Measurements from ENCODE around the gene CDC42BPA. TPM values are rescaled to one million over a fixed set of nuclear protein-coding genes. Genes with fewer than 3 reads are reported as not detected.

The CDC42BPA gene
- total and polyA plus RNA-seq, 2 donors from 2014 or later = 11.2 to 60.7 TPM

DNA sequence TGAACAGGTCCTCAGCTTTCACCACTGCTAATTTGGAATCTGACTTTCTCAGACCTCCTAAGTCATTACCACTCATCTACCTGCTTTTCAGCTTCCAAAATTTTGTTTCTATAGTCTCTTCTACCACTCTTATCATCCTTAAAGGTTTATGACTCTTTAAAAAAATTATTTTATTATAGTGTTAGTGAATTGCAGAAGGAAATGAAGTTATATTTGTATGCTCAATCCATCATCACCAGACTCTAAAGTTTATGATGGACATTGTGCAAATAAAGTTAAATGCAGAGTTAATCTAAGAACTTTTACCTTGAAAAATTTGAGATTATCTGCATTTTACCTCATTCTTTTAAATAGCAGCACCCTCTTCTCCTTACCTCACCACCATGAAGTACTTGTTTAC is 14.6 kb downstream of the CDC42BPA start:
- peaks cover 0 to under 1% (median 0%) of the 10 kb centered on the region in 3 donors for H3K4me1 ChIP-seq (ENCODE audit: control insufficient read depth in 2 of 3, insufficient read depth in 2 of 3, low read depth in 1 of 3, low read length in 3 of 3)
- intact Hi-C loops (cut with DNase I) = no loop called here
- no peak overlapping the region for H3K27ac ChIP-seq (ENCODE audit: low read depth in 2 of 2, low read length in 2 of 2)
- FAIRE-seq = no peak
- DNase-seq = no peak
- H3K9ac ChIP-seq (ENCODE audit: low read length in 3 of 3) = no peak overlapping the region
- no peaks in the 10 kb centered on the region for H3K36me3 ChIP-seq (ENCODE audit: control insufficient read depth in 2 of 3, insufficient read depth in 3 of 3, low read length in 3 of 3)
- no peaks in the 10 kb centered on the region for H3K9me3 ChIP-seq (ENCODE audit: control insufficient read depth in 2 of 3, insufficient read depth in 1 of 3, low read length in 3 of 3)
- TF ChIP-seq, protein P1, sequence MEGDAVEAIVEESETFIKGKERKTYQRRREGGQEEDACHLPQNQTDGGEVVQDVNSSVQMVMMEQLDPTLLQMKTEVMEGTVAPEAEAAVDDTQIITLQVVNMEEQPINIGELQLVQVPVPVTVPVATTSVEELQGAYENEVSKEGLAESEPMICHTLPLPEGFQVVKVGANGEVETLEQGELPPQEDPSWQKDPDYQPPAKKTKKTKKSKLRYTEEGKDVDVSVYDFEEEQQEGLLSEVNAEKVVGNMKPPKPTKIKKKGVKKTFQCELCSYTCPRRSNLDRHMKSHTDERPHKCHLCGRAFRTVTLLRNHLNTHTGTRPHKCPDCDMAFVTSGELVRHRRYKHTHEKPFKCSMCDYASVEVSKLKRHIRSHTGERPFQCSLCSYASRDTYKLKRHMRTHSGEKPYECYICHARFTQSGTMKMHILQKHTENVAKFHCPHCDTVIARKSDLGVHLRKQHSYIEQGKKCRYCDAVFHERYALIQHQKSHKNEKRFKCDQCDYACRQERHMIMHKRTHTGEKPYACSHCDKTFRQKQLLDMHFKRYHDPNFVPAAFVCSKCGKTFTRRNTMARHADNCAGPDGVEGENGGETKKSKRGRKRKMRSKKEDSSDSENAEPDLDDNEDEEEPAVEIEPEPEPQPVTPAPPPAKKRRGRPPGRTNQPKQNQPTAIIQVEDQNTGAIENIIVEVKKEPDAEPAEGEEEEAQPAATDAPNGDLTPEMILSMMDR (IDR thresholded peaks at IDR 0.05; ENCODE audit: borderline replicate concordance, extremely low read depth, insufficient read depth) = no peak
- H3K27me3 ChIP-seq (ENCODE audit: control insufficient read depth, insufficient read depth, low read length) = no peaks in the 10 kb centered on the region
- no peak overlapping the region for H3K4me3 ChIP-seq (ENCODE audit: low read length in 3 of 3)

DNA sequence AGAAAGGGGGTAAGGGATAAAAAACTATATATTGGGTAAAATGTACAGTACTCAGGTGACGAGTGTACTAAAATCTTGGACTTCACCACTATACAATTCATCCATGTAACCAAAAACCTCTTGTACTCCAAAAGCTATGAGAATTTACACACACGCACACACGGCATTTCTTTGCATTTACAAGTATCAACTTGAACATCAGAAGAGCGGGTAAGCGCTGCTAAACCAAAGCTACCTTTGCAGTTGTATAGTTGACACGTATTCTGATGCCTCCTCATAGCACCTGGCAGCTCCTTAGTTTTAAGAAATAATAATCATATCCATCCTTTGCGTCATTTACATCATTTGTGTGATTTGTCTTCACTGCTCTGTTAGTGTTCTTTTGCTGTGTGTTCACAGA is 17.6 kb downstream of the CDC42BPA start:
- H3K9ac ChIP-seq (ENCODE audit: low read length in 3 of 3) = no peak overlapping the region
- no peaks in the 10 kb centered on the region for H3K4me1 ChIP-seq (ENCODE audit: control insufficient read depth in 2 of 3, insufficient read depth in 2 of 3, low read depth in 1 of 3, low read length in 3 of 3)
- H3K9me3 ChIP-seq (ENCODE audit: control insufficient read depth in 2 of 3, insufficient read depth in 1 of 3, low read length in 3 of 3) = no peaks in the 10 kb centered on the region
- no peaks in the 10 kb centered on the region for H3K27me3 ChIP-seq (ENCODE audit: control insufficient read depth, insufficient read depth, low read length)
- TF ChIP-seq, protein P1 (IDR thresholded peaks at IDR 0.05; ENCODE audit: borderline replicate concordance, extremely low read depth, insufficient read depth) = no peak
- intact Hi-C loops (cut with DNase I) = no loop called here
- no peak overlapping the region for H3K4me3 ChIP-seq (ENCODE audit: low read length in 3 of 3)
- H3K27ac ChIP-seq (ENCODE audit: low read depth in 2 of 2, low read length in 2 of 2) = no peak overlapping the region
- H3K36me3 ChIP-seq (ENCODE audit: control insufficient read depth in 2 of 3, insufficient read depth in 3 of 3, low read length in 3 of 3) = no peaks in the 10 kb centered on the region
- no peak for FAIRE-seq
- DNase-seq = no peak

DNA sequence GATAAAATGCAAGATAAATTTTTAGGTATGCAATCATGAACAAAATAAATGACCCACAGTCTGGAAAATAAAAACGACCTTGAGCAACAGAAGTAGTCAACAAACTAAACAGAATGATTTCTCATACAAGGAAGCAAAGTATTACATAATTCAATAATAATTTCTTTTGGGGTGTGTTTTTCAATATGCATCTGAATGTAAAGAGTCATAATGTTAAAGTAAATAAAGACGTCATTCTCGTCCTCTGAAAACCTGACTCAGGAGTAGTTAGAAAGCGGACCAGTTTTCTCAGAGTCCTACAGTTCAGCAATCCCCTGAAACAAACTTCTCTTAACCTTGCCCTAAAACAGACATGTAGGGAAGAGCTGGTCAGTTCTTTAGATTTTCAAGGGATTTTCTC is 18.6 kb downstream of the CDC42BPA start:
- Histone ChIP-seq H3K4me1 (ENCODE audit: control insufficient read depth in 2 of 3, insufficient read depth in 2 of 3, low read depth in 1 of 3, low read length in 3 of 3) (no peaks in the 10 kb centered on the region), H3K36me3 (ENCODE audit: control insufficient read depth in 2 of 3, insufficient read depth in 3 of 3, low read length in 3 of 3) (no peaks in the 10 kb centered on the region), H3K27ac (ENCODE audit: low read depth in 2 of 2, low read length in 2 of 2) (peak overlapping the region in 1 of 2 donors; percentile 8), H3K9me3 (ENCODE audit: control insufficient read depth in 2 of 3, insufficient read depth in 1 of 3, low read length in 3 of 3) (no peaks in the 10 kb centered on the region), H3K9ac (ENCODE audit: low read length in 3 of 3) (no peak overlapping the region), H3K4me3 (ENCODE audit: low read length in 3 of 3) (no peak overlapping the region), H3K27me3 (ENCODE audit: control insufficient read depth, insufficient read depth, low read length) (no peaks in the 10 kb centered on the region)
- intact Hi-C loops (cut with DNase I) = no loop called here
- FAIRE-seq (no peak), DNase-seq (no peak)
- TF ChIP-seq, protein P1 (IDR thresholded peaks at IDR 0.05; ENCODE audit: borderline replicate concordance, extremely low read depth, insufficient read depth) = no peak

DNA sequence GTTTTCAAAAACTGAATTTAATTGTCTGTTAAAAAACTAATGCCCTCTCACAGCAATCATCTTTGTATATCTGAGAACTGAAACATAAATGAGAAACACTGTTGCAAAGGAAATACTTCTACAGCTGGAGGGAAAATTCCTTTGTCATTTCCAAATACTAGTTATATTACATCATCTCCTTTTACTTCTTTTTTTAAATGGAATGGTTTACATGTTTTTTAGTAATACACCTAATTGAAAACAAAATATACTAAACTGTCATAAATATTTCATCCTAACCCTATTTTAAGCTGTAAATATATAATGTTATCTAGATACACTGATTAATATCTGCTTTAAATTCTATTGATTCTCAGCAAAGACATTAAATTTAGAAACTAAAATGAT is 19.1 kb downstream of the CDC42BPA start:
- Histone ChIP-seq H3K4me1 (ENCODE audit: control insufficient read depth in 2 of 3, insufficient read depth in 2 of 3, low read depth in 1 of 3, low read length in 3 of 3) (no peaks in the 10 kb centered on the region), H3K36me3 (ENCODE audit: control insufficient read depth in 2 of 3, insufficient read depth in 3 of 3, low read length in 3 of 3) (no peaks in the 10 kb centered on the region), H3K4me3 (ENCODE audit: low read length in 3 of 3) (no peak overlapping the region), H3K27me3 (ENCODE audit: control insufficient read depth, insufficient read depth, low read length) (no peaks in the 10 kb centered on the region), H3K9ac (ENCODE audit: low read length in 3 of 3) (no peak overlapping the region), H3K9me3 (ENCODE audit: control insufficient read depth in 2 of 3, insufficient read depth in 1 of 3, low read length in 3 of 3) (no peaks in the 10 kb centered on the region), H3K27ac (ENCODE audit: low read depth in 2 of 2, low read length in 2 of 2) (peak overlapping the region in 1 of 2 donors; percentile 8)
- intact Hi-C loops (cut with DNase I) = no loop called here
- FAIRE-seq = peak; percentile 73
- peak in 1 of 5 donors; percentile 31 for DNase-seq
- TF ChIP-seq, protein P1 (IDR thresholded peaks at IDR 0.05; ENCODE audit: borderline replicate concordance, extremely low read depth, insufficient read depth) = no peak
